Caco-2 (cell line): ENCODE measurements around the gene NPTX1. TPM values are rescaled to one million over a fixed set of nuclear protein-coding genes. Genes with fewer than 3 reads are reported as not detected.

Source experiments
- BruUV-seq: library from RNA; stranded (reverse); fragments of 400-500 nt; replicated peaks from 2 replicates; lab custom pipeline; 2021; lab: Mats Ljungman, UMichigan
- CTCF ChIA-PET: fragments of 300-600 bp; sonication (Branson Sonifier 250); formaldehyde crosslinking; loops from one replicate; lab custom pipeline; 2022; ENCODE audit warnings: antibody characterized with exemption; lab: Charles Lee
- POLR2A ChIA-PET: fragments of 300-600 bp; sonication (Branson Sonifier 250); formaldehyde crosslinking; loops from one replicate; lab custom pipeline; 2022; ENCODE audit warnings: antibody characterized with exemption; lab: Charles Lee
- DNase-seq, 2 experiments: peaks; one replicate each; pipeline versions ENCODE4 v3.0.0 to v3.0.0-alpha.2; 2020 to 2022
- H3K27me3 ChIP-seq: replicated peaks from 2 replicates; pipeline ENCODE4 v1.6.0; 2011; ENCODE audit warnings: low read length; ENCODE audit not compliant: control insufficient read depth, insufficient read depth
- H3K36me3 ChIP-seq: 2 replicates; pipeline ENCODE4 v1.5.1; 2011; ENCODE audit warnings: low read length; ENCODE audit not compliant: control insufficient read depth, insufficient read depth
- H3K4me1 ChIP-seq: fragments of 250-450 bp; sonication (Bioruptor Pico); 2 replicates; pipeline ENCODE4 v1.5.1; 2020; ENCODE audit warnings: mild to moderate bottlenecking
- H3K4me3 ChIP-seq: 2 replicates; pipeline ENCODE4 v1.5.1; 2011; ENCODE audit warnings: low read depth, mild to moderate bottlenecking, control low read depth, low read length
- H3K9me3 ChIP-seq: fragments of 250-450 bp; sonication (Bioruptor Pico); 2 replicates; pipeline ENCODE4 v1.5.1; 2020; ENCODE audit warnings: mild to moderate bottlenecking, moderate library complexity
- H3K27ac Mint-ChIP-seq: one replicate; pipeline ENCODE4 v1.8.0; 2022; ENCODE audit warnings: mixed read lengths; ENCODE audit not compliant: unreplicated experiment
- H3K27me3 Mint-ChIP-seq: one replicate; pipeline ENCODE4 v1.8.0; 2022; ENCODE audit warnings: mixed read lengths; ENCODE audit not compliant: insufficient read depth, unreplicated experiment
- H3K36me3 Mint-ChIP-seq: one replicate; pipeline ENCODE4 v1.8.0; 2022; ENCODE audit warnings: mild to moderate bottlenecking, mixed read lengths; ENCODE audit not compliant: insufficient read depth, unreplicated experiment
- H3K4me1 Mint-ChIP-seq: one replicate; pipeline ENCODE4 v1.8.0; 2022; ENCODE audit warnings: low read depth, mixed read lengths; ENCODE audit not compliant: unreplicated experiment
- H3K4me3 Mint-ChIP-seq: one replicate; pipeline ENCODE4 v1.8.0; 2022; ENCODE audit warnings: mild to moderate bottlenecking, moderate library complexity, mixed read lengths; ENCODE audit not compliant: unreplicated experiment
- H3K9me3 Mint-ChIP-seq: one replicate; pipeline ENCODE4 v1.8.0; 2022; ENCODE audit warnings: mixed read lengths; ENCODE audit not compliant: unreplicated experiment
- CTCF ChIP-seq, 2 experiments: fragments of 200-600 bp in 1 of 2; IDR thresholded peaks; 1 replicate in 1 of 2; 2 replicates in 1 of 2; pipeline versions ENCODE4 v1.5.1 to v1.8.0; 2011 to 2022; ENCODE audit warnings: antibody characterized with exemption in 1 of 2, control low read depth in 1 of 2, inconsistent platforms in 1 of 2, low read depth in 1 of 2, low read length in 1 of 2, mild to moderate bottlenecking in 1 of 2, moderate library complexity in 1 of 2; ENCODE audit not compliant: insufficient read depth in 1 of 2, severe bottlenecking in 1 of 2, unreplicated experiment in 1 of 2
- intact Hi-C: fragments of 100-400 bp; cut with micrococcal nuclease; formaldehyde crosslinking; loops from one replicate; pipeline ENCODE4 v1.10.0; 2022; ENCODE audit not compliant: unreplicated experiment
- total RNA-seq: library from RNA; stranded (reverse); gene quantifications from 2 replicates; pipeline ENCODE4 v1.2.3, GENCODE V29; 2022

NPTX1 gene
- total RNA-seq, 1 experiment from 2014 or later, result 0.57 TPM

GRCh38 chr17:80504686-80505413 lies 28.4 kb upstream of the NPTX1 start:
- no peaks in the 10 kb centered on the region for H3K36me3 Mint-ChIP-seq
- no peak for DNase-seq
- H3K4me1 Mint-ChIP-seq, result no peaks in the 10 kb centered on the region
- H3K9me3 Mint-ChIP-seq, result no peaks in the 10 kb centered on the region
- H3K27ac Mint-ChIP-seq, result no peak overlapping the region
- no peak for TF ChIP-seq CTCF (IDR thresholded peaks at IDR 0.05; ENCODE audit: insufficient read depth in 1 of 2, low read depth in 1 of 2, low read length in 1 of 2, severe bottlenecking in 1 of 2, unreplicated experiment in 1 of 2)
- intact Hi-C loops, result no loop called here
- ChIA-PET CTCF (no interaction called here), POLR2A (no interaction called here)
- H3K9me3 ChIP-seq, result no peaks in the 10 kb centered on the region
- H3K4me1 ChIP-seq, result no peaks in the 10 kb centered on the region
- H3K4me3 ChIP-seq, result no peak overlapping the region
- no TSS peak for BruUV-seq
- no peaks in the 10 kb centered on the region for H3K27me3 ChIP-seq
- no peak overlapping the region for H3K4me3 Mint-ChIP-seq
- no peaks in the 10 kb centered on the region for H3K36me3 ChIP-seq
- peaks cover 6% of the 10 kb centered on the region for H3K27me3 Mint-ChIP-seq

- H3K9me3 ChIP-seq, result no peaks in the 10 kb centered on the region
- H3K27me3 ChIP-seq, result no peaks in the 10 kb centered on the region
- H3K27ac Mint-ChIP-seq, result no peak overlapping the region
- intact Hi-C loops, result no loop called here
- DNase-seq, result no peak
- ChIA-PET POLR2A (no interaction called here), CTCF (no interaction called here)
- no peaks in the 10 kb centered on the region for H3K36me3 Mint-ChIP-seq
- BruUV-seq, result no TSS peak
- no peak overlapping the region for H3K4me3 ChIP-seq
- no peak overlapping the region for H3K4me3 Mint-ChIP-seq
- H3K36me3 ChIP-seq, result no peaks in the 10 kb centered on the region
- no peaks in the 10 kb centered on the region for H3K4me1 ChIP-seq
- no peak for TF ChIP-seq CTCF (IDR thresholded peaks at IDR 0.05; ENCODE audit: insufficient read depth in 1 of 2, low read depth in 1 of 2, low read length in 1 of 2, severe bottlenecking in 1 of 2, unreplicated experiment in 1 of 2)
- H3K9me3 Mint-ChIP-seq, result no peaks in the 10 kb centered on the region
- no peaks in the 10 kb centered on the region for H3K4me1 Mint-ChIP-seq
- peaks cover 6% of the 10 kb centered on the region for H3K27me3 Mint-ChIP-seq
Observed at GRCh38 chr17:80503921-80504320, 27.5 kb upstream of the NPTX1 start.

DNA sequence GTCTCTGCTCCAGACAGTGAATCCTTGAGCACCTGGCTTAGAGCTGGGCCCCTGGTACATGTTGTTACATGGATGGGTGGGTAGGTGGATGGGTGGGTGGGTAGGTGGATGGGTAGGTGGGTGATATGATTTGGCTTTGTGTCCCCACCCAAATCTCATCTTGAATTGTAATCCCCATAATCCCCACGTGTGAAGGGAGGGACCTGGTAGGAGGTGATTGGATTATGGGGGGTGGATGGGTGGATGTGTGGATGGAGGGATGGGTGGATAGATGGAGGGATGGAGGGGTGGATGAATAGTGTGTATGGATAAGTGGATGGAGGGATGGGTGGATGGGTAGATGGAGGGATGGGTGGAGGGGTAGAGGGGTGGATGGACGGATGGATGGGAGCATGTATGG lies 26.6 kb upstream of the NPTX1 start:
- Histone ChIP-seq H3K9me3 (no peaks in the 10 kb centered on the region), H3K4me3 (no peak overlapping the region), H3K27me3 (no peaks in the 10 kb centered on the region), H3K4me1 (no peaks in the 10 kb centered on the region), H3K36me3 (no peaks in the 10 kb centered on the region)
- Mint-ChIP-seq H3K4me1 (no peaks in the 10 kb centered on the region), H3K9me3 (no peaks in the 10 kb centered on the region), H3K27me3 (peaks cover 6% of the 10 kb centered on the region), H3K4me3 (no peak overlapping the region), H3K36me3 (no peaks in the 10 kb centered on the region), H3K27ac (no peak overlapping the region)
- no peak for DNase-seq
- intact Hi-C loops, result no loop called here
- BruUV-seq, result no TSS peak
- CTCF ChIA-PET, result no interaction called here
- POLR2A ChIA-PET, result no interaction called here
- no peak for TF ChIP-seq CTCF (IDR thresholded peaks at IDR 0.05; ENCODE audit: insufficient read depth in 1 of 2, low read depth in 1 of 2, low read length in 1 of 2, severe bottlenecking in 1 of 2, unreplicated experiment in 1 of 2)
